Astrocyte (in vitro differentiated cells and primary cell): ENCODE measurements around the gene CHST13.

Experiments used
- EZH2 ChIP-seq: IDR thresholded peaks from 2 replicates; pipeline ENCODE4 v1.6.1; 2012; ENCODE audit warnings: mild to moderate bottlenecking, low read length, inconsistent platforms; ENCODE audit not compliant: insufficient read depth
- TF ChIP-seq, protein P1 (sequence below): IDR thresholded peaks from 2 replicates; pipeline ENCODE4 v1.5.1; 2011; ENCODE audit warnings: low read depth, mild to moderate bottlenecking, inconsistent platforms, low read length, moderate library complexity; ENCODE audit not compliant: insufficient read depth

- TF ChIP-seq, protein P1, sequence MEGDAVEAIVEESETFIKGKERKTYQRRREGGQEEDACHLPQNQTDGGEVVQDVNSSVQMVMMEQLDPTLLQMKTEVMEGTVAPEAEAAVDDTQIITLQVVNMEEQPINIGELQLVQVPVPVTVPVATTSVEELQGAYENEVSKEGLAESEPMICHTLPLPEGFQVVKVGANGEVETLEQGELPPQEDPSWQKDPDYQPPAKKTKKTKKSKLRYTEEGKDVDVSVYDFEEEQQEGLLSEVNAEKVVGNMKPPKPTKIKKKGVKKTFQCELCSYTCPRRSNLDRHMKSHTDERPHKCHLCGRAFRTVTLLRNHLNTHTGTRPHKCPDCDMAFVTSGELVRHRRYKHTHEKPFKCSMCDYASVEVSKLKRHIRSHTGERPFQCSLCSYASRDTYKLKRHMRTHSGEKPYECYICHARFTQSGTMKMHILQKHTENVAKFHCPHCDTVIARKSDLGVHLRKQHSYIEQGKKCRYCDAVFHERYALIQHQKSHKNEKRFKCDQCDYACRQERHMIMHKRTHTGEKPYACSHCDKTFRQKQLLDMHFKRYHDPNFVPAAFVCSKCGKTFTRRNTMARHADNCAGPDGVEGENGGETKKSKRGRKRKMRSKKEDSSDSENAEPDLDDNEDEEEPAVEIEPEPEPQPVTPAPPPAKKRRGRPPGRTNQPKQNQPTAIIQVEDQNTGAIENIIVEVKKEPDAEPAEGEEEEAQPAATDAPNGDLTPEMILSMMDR, result no peak
- no peak for TF ChIP-seq EZH2
These were observed 554 bp downstream of the CHST13 start for GRCh38 chr3:126524429-126524988.
